HepG2 (cell line): ENCODE measurements around the gene RBCK1. TPM values are rescaled to one million over a fixed set of nuclear protein-coding genes. Genes with fewer than 3 reads are reported as not detected.

Source experiments
- ATF7-NPFF ChIP-seq: sonication (generic); formaldehyde crosslinking; IDR thresholded peaks from 2 replicates; pipeline ENCODE4 v1.8.1; 2023; ENCODE audit warnings: mild to moderate bottlenecking, low read depth, missing genetic modification reagents, moderate library complexity
- HES4 ChIP-seq: sonication (generic); formaldehyde crosslinking; IDR thresholded peaks from 2 replicates; pipeline ENCODE4 v1.9.0; 2021; ENCODE audit warnings: mild to moderate bottlenecking, missing genetic modification reagents, borderline replicate concordance
- MAF1 ChIP-seq: sonication (generic); formaldehyde crosslinking; IDR thresholded peaks from 2 replicates; pipeline ENCODE4 v1.5.0; 2020; ENCODE audit warnings: missing genetic modification reagents, borderline replicate concordance
- MBNL3 ChIP-seq: fragments of 250-450 bp; sonication (Bioruptor Pico); conservative IDR thresholded peaks from 2 replicates; pipeline ENCODE4 v1.8.0; 2022; ENCODE audit warnings: mild to moderate bottlenecking, inconsistent platforms
- RBFOX2 ChIP-seq: fragments of 200-400 bp; formaldehyde crosslinking; IDR thresholded peaks from 2 replicates; pipeline ENCODE4 v1.6.1; 2017; ENCODE audit warnings: low read depth, mild to moderate bottlenecking, low read length
- SALL2 ChIP-seq: sonication (generic); formaldehyde crosslinking; IDR thresholded peaks from 2 replicates; pipeline ENCODE4 v1.8.1; 2023; ENCODE audit warnings: mild to moderate bottlenecking, missing genetic modification reagents, inconsistent platforms
- TCF12 ChIP-seq, 2 experiments: fragments of 450-650 bp in 1 of 2; sonication (generic) in 1 of 2; formaldehyde crosslinking in 1 of 2; IDR thresholded peaks; 2 replicates each; pipeline versions ENCODE4 v1.6.1 to v1.8.0; 2017 to 2022; ENCODE audit warnings: antibody characterized with exemption in 1 of 2, mild to moderate bottlenecking in 1 of 2, missing genetic modification reagents in 1 of 2, moderate library complexity in 1 of 2
- ZFX ChIP-seq: sonication (generic); formaldehyde crosslinking; IDR thresholded peaks from 2 replicates; pipeline ENCODE4 v1.4.0; 2020; ENCODE audit warnings: mild to moderate bottlenecking, low read depth, missing genetic modification reagents, moderate library complexity
- ZNF205 ChIP-seq: IDR thresholded peaks from 2 replicates; pipeline ENCODE4 v1.6.1; 2018; ENCODE audit warnings: missing biosample characterization, missing genetic modification reagents
- ZNF234 ChIP-seq: sonication (generic); formaldehyde crosslinking; conservative IDR thresholded peaks from 2 replicates; pipeline ENCODE4 v1.5.1; 2020; ENCODE audit warnings: mild to moderate bottlenecking, missing genetic modification reagents
- ZNF367 ChIP-seq: sonication (generic); formaldehyde crosslinking; IDR thresholded peaks from 2 replicates; pipeline ENCODE4 v1.4.0; 2020; ENCODE audit warnings: missing genetic modification reagents, borderline replicate concordance
- ZNF510 ChIP-seq: sonication (generic); formaldehyde crosslinking; IDR thresholded peaks from 2 replicates; pipeline ENCODE4 v1.4.0; 2020; ENCODE audit warnings: low read depth, mild to moderate bottlenecking, missing genetic modification reagents
- ZNF720 ChIP-seq: sonication (generic); formaldehyde crosslinking; IDR thresholded peaks from 2 replicates; pipeline ENCODE4 v1.4.0; 2020; ENCODE audit warnings: missing genetic modification reagents
- ZNF737 ChIP-seq: sonication (generic); formaldehyde crosslinking; IDR thresholded peaks from 2 replicates; pipeline ENCODE4 v1.5.0; 2020; ENCODE audit warnings: missing genetic modification reagents, mild to moderate bottlenecking, borderline replicate concordance
- ZNF891 ChIP-seq: sonication (generic); formaldehyde crosslinking; IDR thresholded peaks from 2 replicates; pipeline ENCODE4 v1.5.0; 2020; ENCODE audit warnings: mild to moderate bottlenecking, missing genetic modification reagents
- polyA plus RNA-seq, 8 experiments: library from polyadenylated mRNA; depleted of rRNA in 3 of 8; stranded (reverse) in 7 of 8; unstranded in 1 of 8; fragments of >200 nt; fragmentation: Illumina TruSeq in 4 of 8; extraction: Trizol in 4 of 8; gene quantifications; 2 replicates each; pipeline versions ENCODE4 v1.2.1 to v1.2.3, GENCODE V29; 2011 to 2016; ENCODE audit warnings: low read depth in 4 of 8, missing spikeins in 1 of 8, mixed read lengths in 1 of 8; ENCODE audit not compliant: insufficient read depth in 1 of 8
- total RNA-seq, 5 experiments: library from RNA; depleted of rRNA; stranded (reverse); fragments of >200 nt; fragmentation: Illumina TruSeq; extraction: Trizol; gene quantifications; 2 replicates each; pipeline ENCODE4 v1.2.3, GENCODE V29; 2016; ENCODE audit warnings: low read depth in 1 of 5
- TF ChIP-seq, protein P1 (sequence below): IDR thresholded peaks from 2 replicates; pipeline ENCODE4 v1.6.1; 2016; ENCODE audit warnings: low read depth, control low read depth
- TF ChIP-seq, protein P2 (sequence below): sonication (generic); formaldehyde crosslinking; conservative IDR thresholded peaks from 2 replicates; pipeline ENCODE4 v1.8.0; 2022; ENCODE audit warnings: low read depth, missing genetic modification reagents
- TF ChIP-seq, protein P3 (sequence below): sonication (generic); formaldehyde crosslinking; IDR thresholded peaks from 2 replicates; pipeline ENCODE4 v1.4.0; 2020; ENCODE audit warnings: mild to moderate bottlenecking, missing genetic modification reagents, borderline replicate concordance
- TF ChIP-seq, protein P4 (sequence below): sonication (generic); formaldehyde crosslinking; IDR thresholded peaks from 2 replicates; pipeline ENCODE4 v1.5.0; 2020; ENCODE audit warnings: mild to moderate bottlenecking, missing genetic modification reagents

RBCK1 gene
- total and polyA plus RNA-seq, 2 of the 13 experiments (the other 11 are each of a cell fraction or from before 2014, with no cell fraction given): 149 to 215 TPM

DNA sequence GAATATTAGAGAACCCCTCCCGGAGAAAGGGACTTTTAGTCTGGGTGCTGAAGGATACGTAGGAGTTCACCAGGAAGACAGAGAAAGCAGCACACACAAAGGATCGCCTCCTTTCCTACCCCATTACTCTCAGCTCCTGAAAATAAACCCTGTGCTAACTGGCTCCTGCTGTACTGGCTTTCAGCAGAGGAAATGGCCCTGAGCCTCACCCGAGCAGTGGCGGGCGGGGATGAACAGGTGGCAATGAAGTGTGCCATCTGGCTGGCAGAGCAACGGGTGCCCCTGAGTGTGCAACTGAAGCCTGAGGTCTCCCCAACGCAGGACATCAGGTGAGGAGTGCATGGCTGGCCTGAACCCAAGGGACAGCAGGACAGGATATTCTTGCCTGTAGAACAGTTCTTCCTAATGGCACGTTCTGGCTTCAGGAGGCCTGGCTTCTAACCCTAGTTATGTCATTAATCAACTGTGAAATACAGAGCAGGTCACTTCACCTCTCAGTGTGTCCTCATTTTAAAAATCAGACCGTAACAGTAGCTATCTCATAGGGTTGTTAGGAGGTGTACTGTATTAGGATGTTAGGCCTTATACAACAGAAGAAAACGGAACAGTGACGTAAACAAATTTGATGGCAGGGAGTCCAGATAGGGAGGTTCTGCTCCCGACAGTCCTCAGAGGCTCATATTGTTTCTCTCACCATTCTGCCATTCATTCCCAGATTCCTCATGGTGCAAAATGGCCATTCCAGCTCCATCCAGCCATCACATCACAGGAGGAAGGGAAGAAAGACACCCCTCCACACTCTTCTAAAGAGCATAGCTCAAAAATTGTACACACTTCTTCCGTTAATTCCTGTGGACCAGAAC is 1.8 kb downstream of the RBCK1 start (continued):
- TF ChIP-seq ZNF367 (CRISPR knock-in tag): no peak
- TF ChIP-seq ZNF737 (CRISPR knock-in tag): peak; percentile 81; the same call in 1 of the 2 replicates
- TF ChIP-seq SALL2: no peak
- 0 out of 2 replicates have a peak, but pooled peaks have one; percentile 53 for TF ChIP-seq ZNF891
- TF ChIP-seq, protein P1, sequence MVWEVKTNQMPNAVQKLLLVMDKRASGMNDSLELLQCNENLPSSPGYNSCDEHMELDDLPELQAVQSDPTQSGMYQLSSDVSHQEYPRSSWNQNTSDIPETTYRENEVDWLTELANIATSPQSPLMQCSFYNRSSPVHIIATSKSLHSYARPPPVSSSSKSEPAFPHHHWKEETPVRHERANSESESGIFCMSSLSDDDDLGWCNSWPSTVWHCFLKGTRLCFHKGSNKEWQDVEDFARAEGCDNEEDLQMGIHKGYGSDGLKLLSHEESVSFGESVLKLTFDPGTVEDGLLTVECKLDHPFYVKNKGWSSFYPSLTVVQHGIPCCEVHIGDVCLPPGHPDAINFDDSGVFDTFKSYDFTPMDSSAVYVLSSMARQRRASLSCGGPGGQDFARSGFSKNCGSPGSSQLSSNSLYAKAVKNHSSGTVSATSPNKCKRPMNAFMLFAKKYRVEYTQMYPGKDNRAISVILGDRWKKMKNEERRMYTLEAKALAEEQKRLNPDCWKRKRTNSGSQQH (CRISPR knock-in tag): 0 out of 2 replicates have a peak, but pooled peaks have one; percentile 8
- TF ChIP-seq ZNF510 (CRISPR knock-in tag): no peak
- TF ChIP-seq RBFOX2: no peak; the same call in 1 of the 2 replicates
- no peak for TF ChIP-seq MBNL3
- no peak for TF ChIP-seq HES4 (CRISPR knock-in tag)
- TF ChIP-seq ZNF234: no peak
- TF ChIP-seq, protein P2, sequence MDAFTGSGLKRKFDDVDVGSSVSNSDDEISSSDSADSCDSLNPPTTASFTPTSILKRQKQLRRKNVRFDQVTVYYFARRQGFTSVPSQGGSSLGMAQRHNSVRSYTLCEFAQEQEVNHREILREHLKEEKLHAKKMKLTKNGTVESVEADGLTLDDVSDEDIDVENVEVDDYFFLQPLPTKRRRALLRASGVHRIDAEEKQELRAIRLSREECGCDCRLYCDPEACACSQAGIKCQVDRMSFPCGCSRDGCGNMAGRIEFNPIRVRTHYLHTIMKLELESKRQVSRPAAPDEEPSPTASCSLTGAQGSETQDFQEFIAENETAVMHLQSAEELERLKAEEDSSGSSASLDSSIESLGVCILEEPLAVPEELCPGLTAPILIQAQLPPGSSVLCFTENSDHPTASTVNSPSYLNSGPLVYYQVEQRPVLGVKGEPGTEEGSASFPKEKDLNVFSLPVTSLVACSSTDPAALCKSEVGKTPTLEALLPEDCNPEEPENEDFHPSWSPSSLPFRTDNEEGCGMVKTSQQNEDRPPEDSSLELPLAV (CRISPR knock-in tag): no peak
- TF ChIP-seq ZFX (CRISPR knock-in tag): peak; percentile 22; the same call in 1 of the 2 replicates
- no peak for TF ChIP-seq ATF7-NPFF
- TF ChIP-seq ZNF720 (CRISPR knock-in tag): no peak
- TF ChIP-seq TCF12 (IDR thresholded peaks at IDR 0.05): no peak
- no peak for TF ChIP-seq TCF12 (CRISPR knock-in tag; IDR thresholded peaks at IDR 0.05)
- TF ChIP-seq MAF1 (CRISPR knock-in tag): no peak
- TF ChIP-seq, protein P3, sequence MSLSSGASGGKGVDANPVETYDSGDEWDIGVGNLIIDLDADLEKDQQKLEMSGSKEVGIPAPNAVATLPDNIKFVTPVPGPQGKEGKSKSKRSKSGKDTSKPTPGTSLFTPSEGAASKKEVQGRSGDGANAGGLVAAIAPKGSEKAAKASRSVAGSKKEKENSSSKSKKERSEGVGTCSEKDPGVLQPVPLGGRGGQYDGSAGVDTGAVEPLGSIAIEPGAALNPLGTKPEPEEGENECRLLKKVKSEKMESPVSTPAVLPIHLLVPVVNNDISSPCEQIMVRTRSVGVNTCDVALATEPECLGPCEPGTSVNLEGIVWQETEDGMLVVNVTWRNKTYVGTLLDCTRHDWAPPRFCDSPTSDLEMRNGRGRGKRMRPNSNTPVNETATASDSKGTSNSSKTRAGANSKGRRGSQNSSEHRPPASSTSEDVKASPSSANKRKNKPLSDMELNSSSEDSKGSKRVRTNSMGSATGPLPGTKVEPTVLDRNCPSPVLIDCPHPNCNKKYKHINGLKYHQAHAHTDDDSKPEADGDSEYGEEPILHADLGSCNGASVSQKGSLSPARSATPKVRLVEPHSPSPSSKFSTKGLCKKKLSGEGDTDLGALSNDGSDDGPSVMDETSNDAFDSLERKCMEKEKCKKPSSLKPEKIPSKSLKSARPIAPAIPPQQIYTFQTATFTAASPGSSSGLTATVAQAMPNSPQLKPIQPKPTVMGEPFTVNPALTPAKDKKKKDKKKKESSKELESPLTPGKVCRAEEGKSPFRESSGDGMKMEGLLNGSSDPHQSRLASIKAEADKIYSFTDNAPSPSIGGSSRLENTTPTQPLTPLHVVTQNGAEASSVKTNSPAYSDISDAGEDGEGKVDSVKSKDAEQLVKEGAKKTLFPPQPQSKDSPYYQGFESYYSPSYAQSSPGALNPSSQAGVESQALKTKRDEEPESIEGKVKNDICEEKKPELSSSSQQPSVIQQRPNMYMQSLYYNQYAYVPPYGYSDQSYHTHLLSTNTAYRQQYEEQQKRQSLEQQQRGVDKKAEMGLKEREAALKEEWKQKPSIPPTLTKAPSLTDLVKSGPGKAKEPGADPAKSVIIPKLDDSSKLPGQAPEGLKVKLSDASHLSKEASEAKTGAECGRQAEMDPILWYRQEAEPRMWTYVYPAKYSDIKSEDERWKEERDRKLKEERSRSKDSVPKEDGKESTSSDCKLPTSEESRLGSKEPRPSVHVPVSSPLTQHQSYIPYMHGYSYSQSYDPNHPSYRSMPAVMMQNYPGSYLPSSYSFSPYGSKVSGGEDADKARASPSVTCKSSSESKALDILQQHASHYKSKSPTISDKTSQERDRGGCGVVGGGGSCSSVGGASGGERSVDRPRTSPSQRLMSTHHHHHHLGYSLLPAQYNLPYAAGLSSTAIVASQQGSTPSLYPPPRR (CRISPR knock-in tag): 0 out of 2 replicates have a peak, but pooled peaks have one; percentile 30
- TF ChIP-seq, protein P4, sequence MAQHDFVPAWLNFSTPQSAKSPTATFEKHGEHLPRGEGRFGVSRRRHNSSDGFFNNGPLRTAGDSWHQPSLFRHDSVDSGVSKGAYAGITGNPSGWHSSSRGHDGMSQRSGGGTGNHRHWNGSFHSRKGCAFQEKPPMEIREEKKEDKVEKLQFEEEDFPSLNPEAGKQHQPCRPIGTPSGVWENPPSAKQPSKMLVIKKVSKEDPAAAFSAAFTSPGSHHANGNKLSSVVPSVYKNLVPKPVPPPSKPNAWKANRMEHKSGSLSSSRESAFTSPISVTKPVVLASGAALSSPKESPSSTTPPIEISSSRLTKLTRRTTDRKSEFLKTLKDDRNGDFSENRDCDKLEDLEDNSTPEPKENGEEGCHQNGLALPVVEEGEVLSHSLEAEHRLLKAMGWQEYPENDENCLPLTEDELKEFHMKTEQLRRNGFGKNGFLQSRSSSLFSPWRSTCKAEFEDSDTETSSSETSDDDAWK (CRISPR knock-in tag): no peak
- TF ChIP-seq ZNF205 (CRISPR knock-in tag): no peak
